ENCODE results near the gene UBE2B.
"Not testable (repeated sequence)": the region's sequence is repeated elsewhere in the genome, so short reads cannot be mapped to it uniquely, and the experiment has no call there.

Gene UBE2B

DNA sequence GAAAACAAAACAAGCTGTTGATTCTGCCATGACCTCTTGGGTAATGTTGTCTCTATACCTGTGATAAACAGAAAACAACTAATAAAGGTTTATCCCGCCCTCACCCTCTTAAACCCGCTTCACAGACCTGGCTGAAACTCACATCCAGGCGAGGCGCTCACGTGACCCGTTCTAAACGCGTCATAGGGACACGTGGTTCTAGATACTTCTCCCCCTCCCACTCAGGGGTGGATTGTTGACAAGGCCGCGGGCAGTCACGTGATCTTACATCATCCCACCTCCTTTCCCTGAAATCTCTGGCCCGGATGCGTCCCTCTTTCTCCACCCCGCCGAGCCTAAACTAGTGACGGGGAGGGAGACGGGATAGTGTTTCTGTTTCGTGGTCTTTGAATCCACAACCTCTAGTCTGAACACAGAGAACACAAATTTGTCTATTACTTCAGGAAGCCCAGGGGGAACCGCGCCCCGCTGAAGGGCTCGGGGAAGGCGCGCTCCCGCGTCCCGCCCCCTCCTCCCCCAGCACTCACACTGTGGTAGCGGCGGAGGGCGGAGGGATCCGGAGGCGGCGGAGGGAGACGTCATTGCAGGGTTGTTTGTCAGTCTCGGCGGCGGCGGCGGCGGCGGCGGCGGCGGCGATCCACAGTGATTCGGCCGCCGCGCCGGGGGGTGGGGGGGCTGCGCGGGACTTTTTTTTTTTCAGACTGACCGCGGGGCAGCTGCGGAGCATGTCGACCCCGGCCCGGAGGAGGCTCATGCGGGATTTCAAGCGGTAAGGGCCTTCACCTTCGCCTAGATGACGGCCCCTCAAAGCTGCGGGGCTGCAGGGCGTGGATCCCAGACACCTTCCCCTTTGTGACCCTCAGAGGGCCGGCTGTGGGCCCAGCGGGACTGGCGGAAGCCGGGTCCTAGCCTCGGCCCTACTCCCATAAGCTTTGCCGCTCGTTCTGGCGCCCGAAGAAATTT, at the start of gene UBE2B:
Gene UBE2B (plus strand): TSS at position 699 of the 963 bp plus-strand sequence. CDS start 27 bp downstream, at position 726.
- DNase-seq, result peak; percentile 99
- in situ Hi-C loops (cut with MboI; ENCODE audit: low pct_unique_long_range_greater_than_20kb, low sequenced_read_pairs), result no loop called here

DNA sequence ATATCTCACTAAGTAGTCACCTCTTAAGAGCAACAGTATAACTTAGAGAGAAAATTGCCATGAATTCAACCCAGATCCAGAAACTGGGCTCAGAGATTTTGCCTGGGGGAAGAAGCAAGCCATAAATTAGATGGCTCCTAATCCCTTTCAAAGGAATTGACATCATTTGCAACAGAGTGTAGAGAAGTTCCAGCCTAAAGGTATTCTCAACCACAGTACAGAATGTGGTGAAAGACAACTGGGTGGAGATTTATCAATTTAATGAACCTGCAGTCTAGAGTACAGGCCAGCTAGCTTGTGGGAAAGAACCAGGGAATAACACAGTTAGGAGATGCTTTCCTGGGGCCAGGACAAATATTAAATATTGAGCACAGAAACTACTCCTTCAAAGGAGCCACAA, 44.0 kb upstream of the UBE2B start:
- no peak for DNase-seq
- in situ Hi-C loops (cut with MboI; ENCODE audit: low pct_unique_long_range_greater_than_20kb, low sequenced_read_pairs), result no loop called here

DNA sequence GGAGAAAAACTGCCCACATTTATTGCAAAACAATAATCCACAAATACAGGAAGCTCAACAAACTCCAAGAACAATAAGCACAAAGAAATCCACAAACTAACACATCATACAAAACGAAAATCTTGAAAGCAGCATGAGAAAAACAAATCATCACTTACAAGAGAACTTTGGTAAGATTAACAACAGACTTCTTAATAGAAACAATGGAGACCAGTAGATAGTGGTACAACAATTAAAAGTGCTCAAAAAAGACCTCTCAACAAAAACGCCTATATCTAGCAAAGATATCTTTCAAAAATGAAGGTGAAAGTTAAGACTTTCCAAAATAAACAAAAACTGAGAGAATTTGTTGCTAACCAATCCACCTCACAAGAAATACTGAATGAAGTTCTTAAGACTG, 42.8 kb upstream of the UBE2B start:
- in situ Hi-C loops (cut with MboI; ENCODE audit: low pct_unique_long_range_greater_than_20kb, low sequenced_read_pairs), result no loop called here
- peak; percentile 6 for DNase-seq

DNA sequence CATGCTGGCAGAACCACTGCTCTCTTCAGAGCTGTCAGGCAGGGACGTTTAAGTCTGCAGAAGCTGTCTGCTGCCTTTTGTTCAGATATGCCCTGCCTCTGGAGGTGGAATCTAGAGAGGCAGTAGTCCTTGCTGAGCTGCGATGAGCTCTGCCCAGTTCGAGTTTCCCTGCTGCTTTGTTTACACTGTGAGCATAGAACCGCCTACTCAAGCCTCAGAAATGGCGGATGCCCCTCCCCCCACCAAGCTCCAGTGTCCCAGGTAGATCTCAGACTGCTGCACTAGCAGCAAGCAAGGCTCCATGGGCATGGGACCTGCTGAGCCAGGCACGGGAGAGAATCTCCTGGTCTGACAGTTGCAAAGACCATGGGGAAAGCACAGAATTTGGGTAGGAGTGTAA, 34.5 kb upstream of the UBE2B start:
- DNase-seq; in situ Hi-C loops (cut with MboI; ENCODE audit: low pct_unique_long_range_greater_than_20kb, low sequenced_read_pairs): not testable (repeated sequence)

DNA sequence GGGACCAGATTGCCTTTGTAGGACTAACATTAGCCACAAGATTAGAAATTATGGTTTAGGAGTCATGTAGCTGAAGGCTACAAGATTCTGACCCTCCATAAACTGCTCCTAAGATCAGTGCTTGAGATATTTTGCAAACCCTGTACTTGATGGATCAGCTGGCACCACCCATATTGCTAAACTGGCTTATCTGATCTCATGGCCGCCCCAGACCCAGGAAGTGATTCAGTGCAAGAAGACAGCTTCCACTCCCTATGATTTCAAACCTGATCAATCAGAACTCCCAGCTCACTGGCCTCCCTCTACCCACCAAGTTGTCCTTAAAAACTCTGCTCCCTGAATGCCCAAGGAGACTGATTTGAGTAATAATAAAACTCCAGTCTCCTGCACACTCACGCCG, 27.9 kb upstream of the UBE2B start:
- DNase-seq; in situ Hi-C loops (cut with MboI; ENCODE audit: low pct_unique_long_range_greater_than_20kb, low sequenced_read_pairs): not testable (repeated sequence)

DNA sequence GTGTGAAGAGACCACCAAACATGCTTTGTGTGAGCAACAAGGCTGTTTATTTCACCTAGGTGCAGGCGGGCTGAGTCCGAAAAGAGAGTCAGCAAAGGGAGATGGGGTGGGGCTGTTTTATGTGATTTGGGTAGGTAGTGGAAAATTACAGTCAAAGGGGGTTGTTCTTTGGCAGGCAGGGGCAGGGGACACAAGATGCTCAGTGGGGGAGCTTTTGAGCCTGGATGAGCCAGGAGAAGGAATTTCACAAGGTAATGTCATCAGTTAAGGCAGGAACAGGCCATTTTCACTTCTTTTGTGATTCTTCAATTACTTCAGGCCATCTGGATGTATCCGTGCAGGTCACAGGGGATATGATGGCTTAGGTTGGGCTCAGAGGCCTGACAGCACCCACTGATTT, 25.9 kb upstream of the UBE2B start:
- in situ Hi-C loops (cut with MboI; ENCODE audit: low pct_unique_long_range_greater_than_20kb, low sequenced_read_pairs); DNase-seq: not testable (repeated sequence)

DNA sequence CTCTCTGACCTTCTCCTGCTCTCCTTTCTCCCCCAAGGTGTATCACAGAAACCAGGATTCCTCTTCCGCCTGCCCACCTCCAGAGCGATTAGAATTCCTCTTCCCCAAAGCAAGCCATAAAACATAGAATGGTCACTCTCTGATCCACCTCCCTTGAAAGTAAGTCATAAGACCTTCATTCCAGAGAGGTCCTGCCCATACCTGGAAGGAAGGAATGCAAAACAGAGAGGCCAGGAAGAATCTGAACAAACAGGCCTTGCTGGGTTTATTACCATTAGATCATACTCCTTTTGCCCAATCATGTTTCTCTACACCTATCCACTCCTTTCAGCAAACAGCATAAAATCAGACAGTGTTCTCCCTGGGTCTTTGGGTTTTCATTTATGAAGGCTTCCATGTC, 25.4 kb upstream of the UBE2B start:
- in situ Hi-C loops (cut with MboI; ENCODE audit: low pct_unique_long_range_greater_than_20kb, low sequenced_read_pairs), result no loop called here
- DNase-seq, result no peak

DNA sequence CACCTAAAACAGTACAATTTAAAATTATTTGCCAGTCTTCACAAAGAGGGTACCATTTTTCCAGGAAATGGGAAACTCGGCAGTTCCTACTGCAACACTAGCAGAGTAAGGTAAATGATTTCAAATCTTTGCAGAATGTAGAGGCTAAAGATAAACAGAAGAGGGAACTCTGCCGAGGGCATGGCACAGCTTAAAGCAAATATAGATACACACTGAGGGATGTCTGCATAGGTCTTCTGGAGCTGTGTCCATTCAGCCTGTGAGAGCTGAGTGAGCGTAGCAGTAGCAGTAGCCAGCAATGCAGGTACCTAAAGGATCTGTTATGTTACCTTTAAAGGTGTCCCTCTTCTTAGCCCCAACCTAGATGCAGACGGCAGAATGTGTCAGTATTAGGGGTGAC, 21.9 kb upstream of the UBE2B start:
- no peak for DNase-seq
- in situ Hi-C loops (cut with MboI; ENCODE audit: low pct_unique_long_range_greater_than_20kb, low sequenced_read_pairs), result no loop called here

DNA sequence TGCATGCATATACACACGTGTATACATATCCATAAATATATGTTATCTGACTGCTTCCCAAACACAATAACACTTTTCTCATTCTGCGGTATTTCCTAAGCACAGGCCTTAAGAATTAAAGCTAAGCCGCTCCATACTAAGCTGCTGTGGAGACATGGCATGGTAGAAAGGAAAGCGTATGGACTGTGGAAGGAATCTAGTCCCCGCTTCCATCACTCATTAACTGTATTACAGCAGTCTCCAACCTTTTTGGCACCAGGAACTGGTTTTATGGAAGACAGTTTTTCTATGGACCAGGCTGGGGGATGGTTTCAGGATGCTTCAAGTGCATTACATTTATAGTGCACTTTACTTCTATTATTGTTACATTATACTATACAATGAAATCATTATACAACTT, 15.7 kb upstream of the UBE2B start:
- DNase-seq, result no peak

DNA sequence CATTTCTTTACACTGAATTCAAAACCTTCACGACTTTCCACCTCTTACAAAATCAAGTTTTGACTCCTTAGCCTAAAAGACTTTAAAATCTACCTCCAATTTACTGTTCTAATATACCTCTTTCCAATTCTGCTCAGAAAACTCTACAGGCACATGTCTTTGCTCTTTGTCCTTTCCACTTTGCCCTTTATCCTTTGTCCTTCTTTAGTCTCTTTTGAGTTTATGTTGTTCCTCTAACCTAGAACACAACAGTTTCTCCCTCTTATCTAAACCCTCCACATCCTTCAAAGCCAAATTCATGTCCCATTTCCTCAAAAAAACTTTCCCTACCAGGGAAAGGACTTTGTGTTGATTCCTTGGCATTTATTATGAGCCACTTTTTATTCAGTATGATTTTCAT, 5.8 kb upstream of the UBE2B start:
- in situ Hi-C loops (cut with MboI; ENCODE audit: low pct_unique_long_range_greater_than_20kb, low sequenced_read_pairs), result no loop called here
- no peak for DNase-seq

More for the DNA sequence above, 15.7 kb upstream of the UBE2B start:
- in situ Hi-C loops (cut with MboI; ENCODE audit: low pct_unique_long_range_greater_than_20kb, low sequenced_read_pairs), result no loop called here

DNA sequence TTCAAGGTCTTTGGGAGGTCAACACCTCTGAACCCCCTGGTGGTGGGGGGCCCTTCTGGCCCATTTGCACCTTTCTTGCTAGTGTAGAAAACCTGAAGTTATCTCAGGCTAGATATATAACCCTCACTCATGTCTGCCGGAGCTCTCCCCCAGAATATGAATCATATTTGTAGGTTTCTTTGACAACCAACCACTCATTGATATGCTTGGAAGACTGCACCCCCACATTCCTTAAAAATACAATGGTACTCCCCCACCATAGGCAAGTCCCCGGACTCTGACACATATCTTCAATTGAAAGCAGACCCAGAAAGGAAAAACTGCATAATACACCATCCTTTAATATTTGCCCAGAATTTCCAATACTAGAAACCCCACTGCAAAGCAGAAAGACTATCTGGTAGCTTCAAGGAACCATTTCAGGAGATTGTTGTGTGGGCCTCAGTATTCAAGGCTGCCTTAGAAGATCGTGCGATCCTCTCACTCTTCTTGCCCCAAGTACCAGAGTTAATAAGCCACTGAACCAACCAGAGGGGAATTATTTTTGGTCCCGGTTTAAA, 978 bp upstream of the UBE2B start:
- in situ Hi-C loops (cut with MboI; ENCODE audit: low pct_unique_long_range_greater_than_20kb, low sequenced_read_pairs), result no loop called here
- DNase-seq, result no peak

DNA sequence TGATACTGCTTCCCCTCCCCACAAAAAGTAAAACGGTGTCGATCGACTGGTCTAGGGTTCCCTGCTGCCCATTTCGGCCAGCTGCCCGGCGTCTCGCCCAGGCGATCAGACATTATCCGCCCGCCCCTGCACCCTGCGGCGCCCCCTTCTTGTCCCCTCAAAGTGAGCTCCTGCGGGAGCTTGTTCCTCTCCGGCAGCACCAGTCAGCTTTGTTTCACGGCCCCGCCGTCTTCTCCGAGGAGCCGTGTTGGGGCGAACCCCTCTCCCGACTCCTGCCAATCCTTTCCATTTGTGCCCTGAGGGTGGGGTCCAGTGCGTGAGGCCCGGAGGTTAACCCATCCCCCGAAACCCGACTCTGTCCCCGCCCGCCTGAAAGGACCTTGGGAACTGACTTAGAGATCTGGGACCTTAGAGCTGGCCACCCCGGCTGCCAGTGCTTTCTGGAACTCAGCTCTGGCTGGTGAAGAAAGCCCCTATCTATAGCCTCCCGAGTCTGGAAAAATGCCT, 518 bp downstream of the UBE2B start:
- peak; percentile 67 for DNase-seq
- in situ Hi-C loops (cut with MboI; ENCODE audit: low pct_unique_long_range_greater_than_20kb, low sequenced_read_pairs), result no loop called here

DNA sequence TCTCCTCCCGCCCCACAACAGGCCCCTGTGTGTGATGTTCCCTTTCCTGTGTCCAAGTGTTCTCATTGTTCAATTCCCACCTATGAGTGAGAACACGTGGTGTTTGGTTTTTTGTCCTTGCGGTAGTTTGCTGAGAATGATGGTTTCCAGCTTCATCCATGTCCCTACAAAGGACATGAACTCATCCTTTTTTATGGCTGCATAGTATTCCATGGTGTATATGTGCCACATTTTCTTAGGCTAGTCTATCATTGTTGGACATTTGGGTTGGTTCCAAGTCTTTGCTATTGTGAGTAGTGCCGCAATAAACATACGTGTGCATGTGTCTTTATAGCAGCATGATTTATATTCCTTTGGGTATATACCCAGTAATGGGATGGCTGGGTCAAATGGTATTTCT, 2.3 kb downstream of the UBE2B start:
- DNase-seq; in situ Hi-C loops (cut with MboI; ENCODE audit: low pct_unique_long_range_greater_than_20kb, low sequenced_read_pairs): not testable (repeated sequence)

DNA sequence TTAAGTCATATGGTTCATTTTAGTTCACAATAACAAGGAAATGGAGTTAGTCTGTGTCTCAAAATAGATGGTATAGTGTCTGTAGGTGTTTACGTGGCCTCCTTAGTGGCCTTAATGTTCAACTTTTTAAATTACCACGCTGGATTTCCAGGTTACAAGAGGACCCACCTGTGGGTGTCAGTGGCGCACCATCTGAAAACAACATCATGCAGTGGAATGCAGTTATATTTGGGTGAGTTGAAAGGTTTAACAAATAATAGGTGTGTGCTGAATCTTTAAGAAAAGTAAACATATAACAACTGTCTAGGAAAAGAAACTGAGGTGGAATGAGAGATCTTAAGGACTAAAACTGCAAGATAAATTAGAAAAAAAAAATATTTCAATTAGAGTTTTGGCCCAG, 2.9 kb downstream of the UBE2B start:
- in situ Hi-C loops (cut with MboI; ENCODE audit: low pct_unique_long_range_greater_than_20kb, low sequenced_read_pairs), result no loop called here
- DNase-seq, result no peak

DNA sequence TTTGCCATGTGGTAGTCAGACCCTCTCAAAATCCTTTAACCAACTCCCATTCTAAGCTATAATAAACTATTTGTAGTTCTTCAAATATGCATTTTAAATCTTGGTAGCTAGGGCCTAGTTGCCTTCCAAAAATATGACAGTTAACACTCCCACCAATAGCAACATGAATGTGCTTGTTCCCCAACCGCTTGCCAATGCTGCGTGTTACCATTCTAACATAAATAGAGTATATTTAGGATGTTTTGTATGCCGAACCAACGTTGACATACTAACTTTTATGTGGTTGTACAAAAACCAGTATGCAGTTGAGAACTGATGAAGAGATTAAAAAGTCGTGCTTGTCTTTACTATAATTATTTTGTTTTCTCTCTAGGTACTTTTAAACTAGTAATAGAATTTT, 9.0 kb downstream of the UBE2B start:
- in situ Hi-C loops (cut with MboI; ENCODE audit: low pct_unique_long_range_greater_than_20kb, low sequenced_read_pairs), result no loop called here
- no peak for DNase-seq

DNA sequence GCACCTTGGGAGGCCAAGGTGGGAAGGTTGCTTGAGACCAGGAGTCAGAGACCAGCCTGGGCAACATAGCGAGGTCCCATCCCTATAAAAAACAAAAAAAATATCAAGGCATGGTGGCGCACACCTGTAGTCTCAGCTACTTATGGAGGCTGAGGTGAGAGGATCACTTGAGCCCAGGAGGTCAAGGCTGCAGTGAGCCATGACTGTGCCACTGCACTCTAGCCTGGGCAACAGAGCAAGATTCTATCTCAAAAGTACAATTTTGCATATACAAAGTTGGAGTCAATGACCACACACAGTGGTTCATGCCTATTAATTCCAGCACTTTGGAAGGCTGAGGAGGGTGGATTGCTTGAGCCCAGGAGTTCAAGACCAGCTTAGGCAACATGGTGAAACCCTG, 10.8 kb downstream of the UBE2B start:
- DNase-seq; in situ Hi-C loops (cut with MboI; ENCODE audit: low pct_unique_long_range_greater_than_20kb, low sequenced_read_pairs): not testable (repeated sequence)

DNA sequence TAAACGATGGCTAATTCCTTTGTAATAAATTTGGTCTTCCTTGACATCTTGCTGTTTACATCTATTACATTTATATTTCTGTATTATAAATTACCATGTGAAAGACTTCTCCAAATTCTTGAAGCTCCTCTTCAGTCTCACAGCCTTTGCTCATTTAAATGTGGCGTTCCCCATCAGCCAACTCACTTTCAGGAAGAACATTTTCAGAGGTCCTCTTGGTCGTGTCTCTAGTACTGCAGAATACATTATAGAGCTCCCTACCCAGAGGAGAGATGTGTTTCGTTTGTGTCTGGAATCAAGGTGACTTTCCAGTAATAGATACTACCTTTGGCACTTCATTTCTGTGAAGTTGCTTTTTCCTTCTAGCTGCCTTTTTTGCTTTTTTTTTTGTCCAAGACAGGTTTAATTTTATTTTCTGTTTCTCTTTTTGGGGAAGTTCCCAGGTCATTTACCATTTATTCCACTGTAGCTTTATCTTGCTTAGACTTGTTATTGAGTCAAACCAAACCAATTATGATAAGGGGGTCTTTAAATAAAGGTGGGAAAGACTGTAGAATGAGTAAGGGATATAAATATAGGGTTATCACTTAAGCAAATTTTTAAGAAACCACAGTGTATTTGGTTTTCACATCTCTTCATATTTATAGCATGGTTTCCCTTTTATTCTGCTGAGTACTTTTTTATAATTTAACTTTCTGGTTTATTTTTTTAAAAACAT, 12.8 kb downstream of the UBE2B start:
- in situ Hi-C loops (cut with MboI; ENCODE audit: low pct_unique_long_range_greater_than_20kb, low sequenced_read_pairs), result no loop called here
- DNase-seq, result no peak

DNA sequence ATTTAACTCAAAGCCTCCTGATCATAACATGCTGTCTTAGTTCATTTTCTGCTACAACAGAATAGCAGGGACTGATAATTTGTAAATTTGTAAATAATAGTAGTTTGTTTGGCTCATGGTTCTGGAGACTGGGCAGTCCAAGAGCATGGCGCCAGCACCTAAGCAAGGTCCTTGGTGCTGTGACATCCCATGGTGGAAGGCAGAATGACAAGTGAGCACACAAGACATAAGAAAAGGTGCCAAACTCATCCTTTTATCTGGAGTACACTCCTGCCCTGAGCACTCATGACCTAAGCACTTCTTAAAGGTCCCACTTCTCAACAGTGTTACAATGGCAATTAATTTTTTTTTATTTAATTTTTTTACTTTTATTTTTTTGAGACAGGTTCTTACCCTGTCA, 16.1 kb downstream of the UBE2B start:
- in situ Hi-C loops (cut with MboI; ENCODE audit: low pct_unique_long_range_greater_than_20kb, low sequenced_read_pairs), result no loop called here
- no peak for DNase-seq

DNA sequence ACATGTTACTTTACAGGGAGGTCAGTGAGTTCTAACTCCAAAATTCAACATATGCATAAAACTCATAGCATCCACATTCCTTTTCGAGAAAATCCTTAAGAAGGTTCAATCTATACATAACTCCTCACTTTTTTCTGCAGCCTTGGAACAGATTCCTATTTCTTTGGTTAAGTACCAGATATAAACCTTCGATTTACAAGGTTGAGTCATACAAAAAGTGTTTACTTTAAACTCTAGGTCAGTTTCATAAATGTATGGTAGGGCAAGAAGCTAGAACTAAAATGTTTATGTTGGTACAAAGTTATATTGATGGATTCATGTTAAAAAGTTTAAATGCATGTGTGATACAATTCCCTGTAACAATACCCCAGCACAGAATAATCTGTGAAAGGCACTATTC, 20.9 kb downstream of the UBE2B start:
- in situ Hi-C loops (cut with MboI; ENCODE audit: low pct_unique_long_range_greater_than_20kb, low sequenced_read_pairs), result no loop called here
- no peak for DNase-seq

DNA sequence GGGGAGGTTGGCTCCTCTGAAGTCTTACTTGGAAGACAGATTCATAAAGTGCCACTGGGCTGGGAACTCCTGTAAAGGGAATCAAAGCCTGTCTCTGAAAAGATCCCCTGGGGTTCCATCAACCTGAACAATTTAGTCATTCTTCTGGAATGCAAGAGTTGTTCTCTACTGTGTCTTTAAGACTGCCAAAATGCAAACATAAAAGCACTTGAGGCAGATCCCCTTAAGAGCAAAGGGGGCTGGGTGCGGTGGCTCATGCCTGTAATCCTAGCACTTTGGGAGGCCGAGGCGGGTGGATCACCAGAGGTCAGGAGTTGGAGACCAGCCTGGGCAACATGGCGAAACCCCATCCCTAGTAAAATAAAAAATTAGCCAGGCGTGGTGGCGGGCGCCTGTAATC, 23.6 kb downstream of the UBE2B start:
- in situ Hi-C loops (cut with MboI; ENCODE audit: low pct_unique_long_range_greater_than_20kb, low sequenced_read_pairs), result no loop called here

More for the DNA sequence above, 23.6 kb downstream of the UBE2B start:
- no peak for DNase-seq
